Activated T-helper 17 cell treated with anti-CD3 and anti-CD28 coated beads, Interleukin-2, amount 50 U/mL, for 72 hours (primary cell): Measurements from ENCODE around the gene TMEM87B. TPM values are rescaled to one million over a fixed set of nuclear protein-coding genes. Genes with fewer than 3 reads are reported as not detected.

Experiments used
- ATAC-seq: fragments of 150-1000 bp; cut with Tn5 transposase; replicated peaks from 2 replicates; pipeline ENCODE4 v1.10.0; 2021; ENCODE audit warnings: mild to moderate bottlenecking, moderate library complexity
- H3K27ac Mint-ChIP-seq: one replicate; pipeline ENCODE4 v1.8.0; 2022; ENCODE audit warnings: mixed read lengths
- H3K27me3 Mint-ChIP-seq: one replicate; pipeline ENCODE4 v1.8.0; 2022; ENCODE audit warnings: mixed read lengths
- H3K36me3 Mint-ChIP-seq: one replicate; pipeline ENCODE4 v1.8.0; 2022; ENCODE audit warnings: low read depth, mild to moderate bottlenecking, mixed read lengths
- H3K4me1 Mint-ChIP-seq: one replicate; pipeline ENCODE4 v1.8.0; 2022; ENCODE audit warnings: mixed read lengths
- H3K4me3 Mint-ChIP-seq: one replicate; pipeline ENCODE4 v1.8.0; 2022; ENCODE audit warnings: mild to moderate bottlenecking, mixed read lengths
- H3K9me3 Mint-ChIP-seq: one replicate; pipeline ENCODE4 v1.8.0; 2022; ENCODE audit warnings: mixed read lengths
- total RNA-seq, 2 donors: library from RNA; stranded (reverse); gene quantifications; one replicate each; pipeline ENCODE4 v1.2.3, GENCODE V29; 2022

The TMEM87B gene, protein sequence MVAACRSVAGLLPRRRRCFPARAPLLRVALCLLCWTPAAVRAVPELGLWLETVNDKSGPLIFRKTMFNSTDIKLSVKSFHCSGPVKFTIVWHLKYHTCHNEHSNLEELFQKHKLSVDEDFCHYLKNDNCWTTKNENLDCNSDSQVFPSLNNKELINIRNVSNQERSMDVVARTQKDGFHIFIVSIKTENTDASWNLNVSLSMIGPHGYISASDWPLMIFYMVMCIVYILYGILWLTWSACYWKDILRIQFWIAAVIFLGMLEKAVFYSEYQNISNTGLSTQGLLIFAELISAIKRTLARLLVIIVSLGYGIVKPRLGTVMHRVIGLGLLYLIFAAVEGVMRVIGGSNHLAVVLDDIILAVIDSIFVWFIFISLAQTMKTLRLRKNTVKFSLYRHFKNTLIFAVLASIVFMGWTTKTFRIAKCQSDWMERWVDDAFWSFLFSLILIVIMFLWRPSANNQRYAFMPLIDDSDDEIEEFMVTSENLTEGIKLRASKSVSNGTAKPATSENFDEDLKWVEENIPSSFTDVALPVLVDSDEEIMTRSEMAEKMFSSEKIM
- 10 to 100 TPM; 19.9 to 27.7 TPM for total RNA-seq

DNA sequence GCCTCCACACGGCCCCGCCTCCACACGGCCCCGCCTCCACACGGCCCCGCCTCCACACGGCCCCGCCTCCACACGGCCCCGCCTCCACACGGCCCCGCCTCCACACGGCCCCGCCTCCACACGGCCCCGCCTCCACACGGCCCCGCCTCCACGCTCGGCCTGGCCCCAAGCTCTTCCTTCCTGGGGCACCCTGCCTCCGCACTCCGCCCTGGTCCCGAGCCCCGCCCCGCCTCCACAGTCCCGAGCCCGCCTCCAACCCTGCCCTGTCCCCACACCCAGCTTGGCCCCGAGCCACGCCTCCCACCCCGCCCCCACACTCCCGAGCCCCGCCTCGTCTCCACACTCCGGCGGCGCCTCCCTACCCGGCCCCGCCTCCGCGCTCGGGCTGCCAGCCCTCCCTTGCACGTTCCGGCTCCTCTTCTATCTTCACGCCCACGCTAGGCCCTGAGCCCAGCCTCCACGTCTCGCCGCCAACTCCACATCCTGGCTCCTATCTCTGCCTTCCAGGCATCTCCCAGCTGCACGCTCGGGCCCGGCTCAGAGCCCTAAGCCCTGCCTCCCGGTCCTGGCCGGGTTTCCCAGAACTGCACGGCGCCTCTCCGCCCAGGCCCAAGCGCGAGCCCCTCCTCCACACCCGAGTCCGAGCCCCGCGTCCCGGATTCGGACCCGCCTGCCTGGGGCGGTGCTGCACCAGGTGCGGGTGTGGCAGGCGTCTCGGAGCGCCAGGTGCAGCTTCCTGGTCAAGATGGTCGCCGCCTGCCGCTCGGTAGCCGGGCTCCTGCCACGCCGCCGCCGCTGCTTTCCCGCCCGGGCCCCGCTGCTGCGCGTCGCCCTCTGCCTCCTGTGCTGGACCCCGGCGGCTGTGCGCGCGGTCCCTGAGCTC, at the start of gene TMEM87B:
Gene TMEM87B (plus strand): TSS at position 423 of the 883 bp plus-strand sequence. CDS start 323 bp downstream, at position 746.
- no peaks in the 10 kb centered on the region for H3K27me3 Mint-ChIP-seq

DNA sequence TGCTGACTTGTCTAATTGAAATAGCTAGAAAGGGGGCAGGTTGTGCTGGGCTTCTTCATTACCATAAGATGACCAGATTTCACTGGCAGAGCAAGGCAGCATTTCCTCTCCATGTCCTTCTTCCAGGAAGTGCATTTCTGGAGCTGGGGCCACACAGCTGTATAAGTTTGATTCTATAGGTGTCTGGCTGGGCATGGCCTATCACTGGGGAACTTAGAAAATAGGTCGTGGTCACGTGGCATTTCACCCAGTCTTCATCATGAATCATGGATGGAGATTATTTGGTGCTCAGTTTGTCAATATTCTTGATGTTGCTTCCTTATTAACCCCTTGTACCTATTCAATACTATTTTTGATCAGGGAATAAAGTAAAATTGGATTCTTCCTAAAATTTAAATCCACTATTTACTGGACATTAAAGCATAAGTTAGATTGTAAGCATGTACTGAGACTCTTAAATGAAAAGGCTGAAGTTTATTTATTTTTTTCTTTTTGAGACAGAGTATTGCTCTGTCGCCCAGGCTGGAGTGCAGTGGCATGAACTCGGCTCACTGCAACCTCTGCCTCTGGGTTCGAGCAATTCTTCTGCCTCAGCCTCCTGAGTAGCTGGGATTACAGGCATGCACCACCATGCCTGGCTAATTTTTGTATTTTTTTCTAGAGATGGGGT, 49.5 kb upstream of the TMEM87B start:
- no peaks in the 10 kb centered on the region for H3K4me1 Mint-ChIP-seq
- peaks cover under 1% of the 10 kb centered on the region for H3K9me3 Mint-ChIP-seq
- no peak overlapping the region for H3K27ac Mint-ChIP-seq
- no peaks in the 10 kb centered on the region for H3K27me3 Mint-ChIP-seq
- no peaks in the 10 kb centered on the region for H3K36me3 Mint-ChIP-seq
- no peak for ATAC-seq
- H3K4me3 Mint-ChIP-seq: no peak overlapping the region

More for the DNA sequence above, at the start of gene TMEM87B:
- ATAC-seq: peak; percentile 77
- Mint-ChIP-seq H3K4me1 (peaks cover 26% of the 10 kb centered on the region), H3K27ac (peak within 1 kb of the TSS; percentile 93), H3K9me3 (no peaks in the 10 kb centered on the region), H3K36me3 (peaks cover 30% of the 10 kb centered on the region), H3K4me3 (peak within 1 kb of the TSS; percentile 93)

DNA sequence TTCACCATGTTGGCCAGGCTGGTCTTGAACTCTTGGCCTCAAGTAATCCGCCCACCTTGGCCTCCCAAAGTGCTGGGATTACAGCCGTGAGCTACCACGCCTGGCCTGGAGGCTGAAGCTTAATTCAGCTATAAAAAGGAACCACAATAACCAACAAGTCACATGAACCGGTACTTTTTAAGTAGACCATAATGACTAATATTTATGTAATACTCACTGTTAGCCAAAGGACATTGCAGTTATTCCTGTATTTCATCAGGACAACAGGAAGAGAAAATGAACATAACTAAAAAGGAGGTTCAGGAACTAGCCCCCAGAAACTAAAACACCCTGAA, 49.0 kb upstream of the TMEM87B start:
- no peaks in the 10 kb centered on the region for H3K9me3 Mint-ChIP-seq
- no peaks in the 10 kb centered on the region for H3K4me1 Mint-ChIP-seq
- no peak overlapping the region for H3K27ac Mint-ChIP-seq
- no peaks in the 10 kb centered on the region for H3K36me3 Mint-ChIP-seq
- H3K4me3 Mint-ChIP-seq: no peak overlapping the region
- no peaks in the 10 kb centered on the region for H3K27me3 Mint-ChIP-seq
- no peak for ATAC-seq

DNA sequence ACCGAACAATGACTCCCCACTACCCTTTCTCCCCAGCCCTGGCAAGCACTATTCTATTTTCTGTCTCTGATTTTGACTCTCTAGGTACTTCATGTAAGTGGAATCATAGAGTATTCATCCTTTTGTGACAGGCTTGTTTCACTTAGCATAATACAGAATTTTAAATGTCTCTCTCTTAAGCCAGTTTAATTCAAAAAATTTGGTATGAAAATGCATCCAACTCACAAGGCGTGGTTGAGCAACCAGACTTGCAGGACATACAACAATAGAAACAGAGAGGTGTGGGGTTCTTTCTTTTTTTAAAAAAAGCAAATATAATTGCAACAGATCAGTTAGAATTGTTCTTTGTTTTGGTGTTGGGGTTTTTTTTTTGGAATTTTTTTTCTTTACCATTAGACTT, 47.6 kb upstream of the TMEM87B start:
- Mint-ChIP-seq H3K4me1 (no peaks in the 10 kb centered on the region), H3K9me3 (no peaks in the 10 kb centered on the region), H3K27me3 (no peaks in the 10 kb centered on the region), H3K27ac (no peak overlapping the region), H3K4me3 (no peak overlapping the region), H3K36me3 (no peaks in the 10 kb centered on the region)
- ATAC-seq: no peak

DNA sequence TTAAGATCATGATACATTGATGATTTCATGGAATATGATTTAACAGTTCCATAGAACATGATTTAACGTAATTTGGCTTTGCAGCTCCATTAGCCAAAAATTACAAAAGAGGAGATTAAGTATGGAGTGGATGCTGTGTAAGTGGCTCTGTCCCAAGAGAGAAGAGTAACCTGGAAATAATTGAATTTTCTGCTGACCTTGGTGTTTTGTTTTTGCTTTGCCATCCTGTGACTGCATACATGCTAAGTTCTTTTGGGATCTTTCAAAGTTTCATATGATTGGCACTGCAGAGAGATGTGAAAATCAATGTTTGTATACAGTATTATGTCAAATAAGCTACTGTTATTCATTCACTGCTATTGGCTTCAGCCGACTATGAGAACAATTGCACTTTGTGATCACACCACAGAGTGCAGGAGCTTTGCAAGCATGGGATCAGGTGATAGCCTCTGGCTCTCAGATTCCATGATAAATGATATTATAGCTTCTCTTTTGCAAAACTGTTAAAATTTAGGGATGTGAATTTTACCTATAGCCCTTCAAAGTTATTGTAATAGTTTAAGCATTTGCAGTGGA, 46.1 kb upstream of the TMEM87B start:
- Mint-ChIP-seq H3K9me3 (no peaks in the 10 kb centered on the region), H3K4me3 (no peak overlapping the region), H3K4me1 (no peaks in the 10 kb centered on the region), H3K27me3 (peaks cover 3% of the 10 kb centered on the region), H3K36me3 (no peaks in the 10 kb centered on the region), H3K27ac (no peak overlapping the region)
- no peak for ATAC-seq

DNA sequence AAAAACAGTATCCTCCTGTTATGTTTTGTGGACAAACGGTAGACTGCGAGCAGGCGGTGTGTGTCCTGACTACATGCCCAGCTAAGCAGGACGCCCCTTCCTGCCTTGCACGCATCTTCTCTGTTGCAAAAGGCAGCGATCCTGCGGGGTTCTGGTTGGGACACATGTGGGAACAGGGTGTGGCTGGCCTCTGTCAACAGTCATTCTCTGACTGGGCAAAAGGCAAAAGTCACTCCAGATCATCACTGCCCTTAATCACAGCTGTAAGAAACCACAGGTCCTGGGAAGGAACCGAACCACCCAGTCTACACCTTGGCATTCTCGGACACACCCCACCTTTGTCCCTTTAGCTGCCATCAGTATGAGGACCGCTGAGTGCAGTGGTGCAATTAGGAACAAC, 44.3 kb upstream of the TMEM87B start:
- H3K9me3 Mint-ChIP-seq: no peaks in the 10 kb centered on the region
- no peaks in the 10 kb centered on the region for H3K36me3 Mint-ChIP-seq
- no peaks in the 10 kb centered on the region for H3K4me1 Mint-ChIP-seq
- H3K27ac Mint-ChIP-seq: no peak overlapping the region
- H3K27me3 Mint-ChIP-seq: peaks cover 9% of the 10 kb centered on the region
- H3K4me3 Mint-ChIP-seq: no peak overlapping the region
- ATAC-seq: no peak

DNA sequence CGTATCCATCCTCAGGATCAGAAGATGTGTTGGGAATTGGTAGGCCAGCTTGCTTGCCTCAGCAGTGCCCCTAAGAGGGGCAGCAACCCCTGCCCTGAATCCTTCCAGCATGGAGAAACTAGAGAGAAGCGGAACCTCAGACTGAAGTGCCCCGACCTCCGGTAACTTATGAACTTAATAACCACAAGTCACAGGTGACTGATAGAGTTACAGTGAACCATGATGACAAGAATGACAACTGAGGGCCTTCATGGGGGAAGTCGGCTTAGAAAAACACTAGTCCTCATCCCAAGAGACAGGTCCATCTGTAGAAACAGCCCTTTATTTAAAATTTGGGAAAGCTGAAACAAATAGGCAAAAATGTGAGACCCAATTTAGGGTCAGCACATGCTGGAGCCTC, 42.5 kb upstream of the TMEM87B start:
- Mint-ChIP-seq H3K36me3 (no peaks in the 10 kb centered on the region), H3K9me3 (no peaks in the 10 kb centered on the region), H3K27me3 (peaks cover 20% of the 10 kb centered on the region), H3K27ac (no peak overlapping the region), H3K4me1 (no peaks in the 10 kb centered on the region), H3K4me3 (no peak overlapping the region)
- ATAC-seq: no peak

DNA sequence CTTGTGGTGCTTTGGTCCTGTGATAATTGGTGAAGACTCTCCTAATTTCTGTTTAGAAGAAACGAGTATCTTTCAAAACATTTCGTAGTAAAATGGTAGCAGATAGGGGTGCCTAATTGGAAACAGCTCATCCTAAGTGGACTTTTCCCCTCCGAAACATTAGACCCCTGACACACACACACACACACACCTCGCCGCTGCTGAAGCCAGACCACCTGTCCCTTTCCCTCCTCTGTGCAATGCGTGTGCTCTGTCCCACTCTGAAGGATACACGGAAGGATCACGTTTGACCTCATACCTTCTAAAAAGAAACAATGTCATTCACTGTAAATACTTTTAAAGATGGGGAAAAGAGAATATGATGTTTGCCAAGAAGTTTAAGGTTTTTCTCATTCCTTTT, 36.2 kb upstream of the TMEM87B start:
- Mint-ChIP-seq H3K36me3 (no peaks in the 10 kb centered on the region), H3K9me3 (no peaks in the 10 kb centered on the region), H3K4me3 (no peak overlapping the region), H3K27ac (no peak overlapping the region), H3K4me1 (no peaks in the 10 kb centered on the region), H3K27me3 (peaks cover 34% of the 10 kb centered on the region)
- ATAC-seq: no peak

DNA sequence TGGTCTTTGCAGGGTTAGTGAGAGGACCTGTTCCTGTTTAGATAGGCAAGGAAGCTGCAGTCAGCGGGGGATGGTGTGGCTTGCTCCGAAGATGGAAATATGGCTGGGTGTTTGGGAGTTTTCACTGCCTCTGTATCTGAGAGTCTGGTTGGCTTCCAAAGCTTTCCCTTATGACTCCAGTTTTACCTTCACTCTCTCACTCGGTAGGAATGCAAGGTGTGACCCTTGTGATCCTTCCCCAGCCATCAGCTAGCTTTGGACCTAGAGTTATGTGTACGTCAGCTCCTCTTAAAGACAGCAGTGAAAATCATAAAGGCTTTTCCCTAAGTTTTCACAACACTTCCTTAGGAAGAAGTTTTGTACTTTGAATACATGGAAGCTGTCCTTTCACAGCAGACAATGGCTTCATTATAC, 35.5 kb upstream of the TMEM87B start:
- no peak for ATAC-seq
- Mint-ChIP-seq H3K27ac (no peak overlapping the region), H3K36me3 (no peaks in the 10 kb centered on the region), H3K27me3 (peaks cover 34% of the 10 kb centered on the region), H3K9me3 (no peaks in the 10 kb centered on the region), H3K4me3 (no peak overlapping the region), H3K4me1 (no peaks in the 10 kb centered on the region)

DNA sequence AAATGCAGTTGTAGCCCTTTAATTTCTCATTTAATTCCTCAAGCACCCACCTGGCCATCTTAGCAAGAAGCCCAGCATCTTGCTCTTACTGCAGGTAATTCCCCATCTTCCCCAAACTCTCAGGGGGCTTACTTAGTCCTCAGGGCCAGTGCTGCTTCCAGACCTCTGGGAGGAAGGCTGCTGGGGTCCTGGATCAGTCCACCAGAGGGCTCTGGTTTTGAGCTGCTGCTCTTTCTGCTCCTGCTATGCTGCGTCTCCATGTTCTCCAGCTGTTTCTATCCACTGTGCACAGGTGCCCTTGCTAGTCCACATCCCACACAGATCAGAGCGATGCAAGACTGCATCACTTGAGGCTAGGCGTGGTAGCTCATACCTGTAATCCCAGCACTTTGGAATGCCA, 34.5 kb upstream of the TMEM87B start:
- no peak for ATAC-seq
- Mint-ChIP-seq H3K9me3 (no peaks in the 10 kb centered on the region), H3K27me3 (peaks cover 27% of the 10 kb centered on the region), H3K4me1 (no peaks in the 10 kb centered on the region), H3K27ac (no peak overlapping the region), H3K4me3 (no peak overlapping the region), H3K36me3 (no peaks in the 10 kb centered on the region)

DNA sequence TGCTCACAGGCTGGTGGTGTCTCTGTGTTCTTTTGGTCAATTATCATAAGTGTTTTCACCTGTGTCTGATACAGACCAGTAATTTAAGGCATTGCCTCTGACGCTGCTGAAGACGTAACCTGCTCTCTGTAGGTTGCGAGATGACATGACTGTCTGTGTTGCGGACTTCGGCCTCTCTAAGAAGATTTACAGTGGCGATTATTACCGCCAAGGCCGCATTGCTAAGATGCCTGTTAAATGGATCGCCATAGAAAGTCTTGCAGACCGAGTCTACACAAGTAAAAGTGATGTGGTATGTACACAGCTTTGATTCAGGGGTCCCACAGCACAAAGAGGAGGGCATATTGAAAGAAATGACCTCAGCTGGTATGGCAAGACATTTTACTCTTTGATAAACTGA, 33.8 kb upstream of the TMEM87B start:
- H3K27me3 Mint-ChIP-seq: peaks cover 24% of the 10 kb centered on the region
- H3K36me3 Mint-ChIP-seq: no peaks in the 10 kb centered on the region
- no peak overlapping the region for H3K27ac Mint-ChIP-seq
- H3K9me3 Mint-ChIP-seq: no peaks in the 10 kb centered on the region
- H3K4me3 Mint-ChIP-seq: no peak overlapping the region
- H3K4me1 Mint-ChIP-seq: no peaks in the 10 kb centered on the region
- no peak for ATAC-seq

DNA sequence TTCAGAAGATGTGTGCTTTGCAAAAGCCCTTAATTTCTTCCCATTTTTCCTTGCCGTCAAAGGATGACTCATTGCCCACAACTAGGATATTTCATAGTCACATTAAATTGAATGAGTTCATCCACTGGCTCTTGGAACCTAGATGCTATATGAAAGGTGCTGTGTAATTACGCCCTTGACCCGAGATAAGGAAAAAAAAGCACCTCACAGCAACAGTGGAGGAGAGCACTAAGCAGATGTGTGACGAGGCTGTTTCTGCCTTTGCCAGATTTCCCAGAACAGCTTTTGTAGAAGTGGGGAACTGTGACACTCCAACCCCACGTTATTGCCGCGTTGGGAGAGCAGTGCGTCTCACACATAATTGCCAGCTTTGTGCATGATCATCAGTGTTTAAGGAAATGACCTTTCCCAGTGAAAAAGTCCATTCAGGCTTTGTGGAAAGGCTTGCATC, 33.3 kb upstream of the TMEM87B start:
- ATAC-seq: no peak
- H3K9me3 Mint-ChIP-seq: no peaks in the 10 kb centered on the region
- no peak overlapping the region for H3K4me3 Mint-ChIP-seq
- H3K4me1 Mint-ChIP-seq: no peaks in the 10 kb centered on the region
- H3K36me3 Mint-ChIP-seq: no peaks in the 10 kb centered on the region
- peaks cover 19% of the 10 kb centered on the region for H3K27me3 Mint-ChIP-seq
- H3K27ac Mint-ChIP-seq: no peak overlapping the region

DNA sequence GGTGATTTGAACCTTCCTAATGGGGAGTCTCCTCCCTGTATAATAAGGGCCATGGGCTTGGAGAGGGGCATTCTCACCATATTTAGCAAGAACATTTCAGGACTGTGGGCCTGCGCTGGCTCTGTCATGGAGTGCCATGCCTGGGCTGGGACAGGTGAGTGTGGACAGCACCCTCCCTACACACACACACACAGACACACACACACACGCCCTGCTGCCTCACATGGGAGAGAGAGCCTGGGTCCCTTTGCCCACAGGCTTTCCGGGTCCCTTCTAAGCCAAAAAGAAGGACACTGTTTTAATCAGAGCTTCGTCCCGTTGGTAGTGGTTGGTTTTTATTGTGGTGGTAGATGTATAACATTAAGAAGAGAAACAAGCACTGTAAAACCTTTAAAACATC, 31.4 kb upstream of the TMEM87B start:
- H3K4me3 Mint-ChIP-seq: no peak overlapping the region
- ATAC-seq: no peak
- H3K36me3 Mint-ChIP-seq: no peaks in the 10 kb centered on the region

DNA sequence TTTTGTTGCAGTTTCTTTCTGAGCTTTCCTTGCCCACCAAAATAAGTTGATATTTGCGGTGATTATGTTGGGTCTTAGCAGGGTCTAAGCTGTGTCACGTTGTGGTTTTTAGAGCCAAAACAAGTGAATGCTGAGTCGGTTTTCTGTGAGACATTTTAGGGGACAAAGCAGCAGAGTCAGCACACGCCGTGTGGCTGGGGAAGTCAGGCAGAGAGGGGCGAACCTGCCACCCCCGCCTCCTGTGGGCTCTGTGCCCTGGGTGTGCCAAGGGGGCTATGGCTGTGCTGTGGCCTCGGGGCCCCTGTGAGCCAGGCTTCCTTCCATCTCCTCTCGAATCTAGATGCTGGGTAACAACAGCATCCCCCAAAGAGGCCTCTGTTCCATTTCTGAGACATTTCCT, 30.8 kb upstream of the TMEM87B start:
- Mint-ChIP-seq H3K27ac (no peak overlapping the region), H3K4me3 (no peak overlapping the region), H3K4me1 (no peaks in the 10 kb centered on the region), H3K27me3 (peaks cover 11% of the 10 kb centered on the region), H3K9me3 (no peaks in the 10 kb centered on the region), H3K36me3 (no peaks in the 10 kb centered on the region)
- ATAC-seq: no peak

More for the DNA sequence above, 31.4 kb upstream of the TMEM87B start:
- Mint-ChIP-seq H3K4me1 (no peaks in the 10 kb centered on the region), H3K9me3 (no peaks in the 10 kb centered on the region), H3K27me3 (peaks cover 14% of the 10 kb centered on the region), H3K27ac (no peak overlapping the region)
